ENCODE results near the gene ACP3.

The ACP3 gene

DNA sequence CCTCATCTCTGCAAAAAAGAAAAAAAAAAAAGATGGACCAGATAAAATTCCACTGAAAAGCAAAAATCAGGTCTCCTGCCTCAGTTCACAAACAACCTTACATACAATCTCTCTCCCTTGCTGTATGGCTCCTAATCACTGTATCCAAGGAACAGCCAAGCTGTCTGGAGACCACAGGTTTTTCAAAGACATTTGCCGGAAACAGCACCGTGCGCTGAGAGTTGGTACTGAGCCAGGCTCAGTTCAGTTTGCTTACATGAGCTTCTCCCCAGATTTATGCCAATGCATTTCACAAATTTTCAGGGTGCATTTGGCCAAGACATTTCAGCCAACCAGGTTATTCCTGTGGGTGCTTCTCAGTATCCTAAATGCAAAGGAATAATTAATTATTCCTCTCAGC lies 4.1 kb downstream of the ACP3 start:
- no peaks in the 10 kb centered on the region for H3K36me3 ChIP-seq (ENCODE audit: control insufficient read depth, low read depth, low read length)
- H3K4me3 ChIP-seq (ENCODE audit: low read length) = no peak overlapping the region
- H3K27me3 ChIP-seq (ENCODE audit: control insufficient read depth, insufficient read depth, low read length) = no peaks in the 10 kb centered on the region
- H3K4me1 ChIP-seq (ENCODE audit: control insufficient read depth, low read depth, low read length) = peaks cover 33% of the 10 kb centered on the region
- H3K27ac ChIP-seq (ENCODE audit: low read length) = no peak overlapping the region
- H3K9ac ChIP-seq (ENCODE audit: low read length) = no peak overlapping the region
- no peaks in the 10 kb centered on the region for H3K9me3 ChIP-seq (ENCODE audit: control insufficient read depth, low read depth, low read length)

DNA sequence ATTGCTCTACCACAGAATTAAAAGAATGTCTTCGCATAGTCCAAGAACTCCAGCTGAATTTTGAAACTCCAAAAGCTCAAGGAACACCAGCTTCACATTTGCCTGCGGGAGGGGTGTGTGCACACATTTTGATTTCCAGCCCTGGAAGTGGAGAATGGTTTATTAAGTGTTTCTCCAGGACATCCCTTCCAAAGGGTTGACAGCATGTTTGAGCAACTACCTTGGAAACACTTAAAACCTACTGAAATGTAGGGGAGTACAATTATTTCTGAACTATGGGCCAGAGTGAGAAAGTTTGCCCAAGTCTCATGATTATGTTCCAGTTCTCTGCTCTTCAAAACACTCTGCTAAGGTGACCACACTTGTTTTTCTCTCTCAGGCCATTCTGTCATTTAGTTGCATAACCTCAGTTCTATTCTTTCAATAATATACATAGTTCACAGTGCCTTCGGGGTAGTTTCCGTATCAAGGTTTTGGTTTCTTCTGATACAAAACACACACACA lies 7.9 kb downstream of the ACP3 start:
- Histone ChIP-seq H3K9me3 (ENCODE audit: control insufficient read depth, low read depth, low read length) (no peaks in the 10 kb centered on the region), H3K27ac (ENCODE audit: low read length) (no peak overlapping the region), H3K4me3 (ENCODE audit: low read length) (no peak overlapping the region), H3K9ac (ENCODE audit: low read length) (no peak overlapping the region), H3K36me3 (ENCODE audit: control insufficient read depth, low read depth, low read length) (no peaks in the 10 kb centered on the region), H3K4me1 (ENCODE audit: control insufficient read depth, low read depth, low read length) (peaks cover 2% of the 10 kb centered on the region), H3K27me3 (ENCODE audit: control insufficient read depth, insufficient read depth, low read length) (no peaks in the 10 kb centered on the region)

- Histone ChIP-seq H3K27ac (ENCODE audit: low read length) (no peak overlapping the region), H3K4me3 (ENCODE audit: low read length) (no peak overlapping the region), H3K36me3 (ENCODE audit: control insufficient read depth, low read depth, low read length) (no peaks in the 10 kb centered on the region), H3K27me3 (ENCODE audit: control insufficient read depth, insufficient read depth, low read length) (no peaks in the 10 kb centered on the region), H3K9me3 (ENCODE audit: control insufficient read depth, low read depth, low read length) (no peaks in the 10 kb centered on the region), H3K4me1 (ENCODE audit: control insufficient read depth, low read depth, low read length) (no peaks in the 10 kb centered on the region), H3K9ac (ENCODE audit: low read length) (no peak overlapping the region)
These were observed 8.4 kb downstream of the ACP3 start for GRCh38 chr3:132325634-132326033.

GRCh38 chr3:132326251-132326650 lies 9.0 kb downstream of the ACP3 start:
- no peaks in the 10 kb centered on the region for H3K9me3 ChIP-seq (ENCODE audit: control insufficient read depth, low read depth, low read length)
- no peaks in the 10 kb centered on the region for H3K36me3 ChIP-seq (ENCODE audit: control insufficient read depth, low read depth, low read length)
- H3K4me3 ChIP-seq (ENCODE audit: low read length) = no peak overlapping the region
- H3K4me1 ChIP-seq (ENCODE audit: control insufficient read depth, low read depth, low read length) = no peaks in the 10 kb centered on the region
- H3K27ac ChIP-seq (ENCODE audit: low read length) = no peak overlapping the region
- H3K27me3 ChIP-seq (ENCODE audit: control insufficient read depth, insufficient read depth, low read length) = no peaks in the 10 kb centered on the region
- H3K9ac ChIP-seq (ENCODE audit: low read length) = no peak overlapping the region

DNA sequence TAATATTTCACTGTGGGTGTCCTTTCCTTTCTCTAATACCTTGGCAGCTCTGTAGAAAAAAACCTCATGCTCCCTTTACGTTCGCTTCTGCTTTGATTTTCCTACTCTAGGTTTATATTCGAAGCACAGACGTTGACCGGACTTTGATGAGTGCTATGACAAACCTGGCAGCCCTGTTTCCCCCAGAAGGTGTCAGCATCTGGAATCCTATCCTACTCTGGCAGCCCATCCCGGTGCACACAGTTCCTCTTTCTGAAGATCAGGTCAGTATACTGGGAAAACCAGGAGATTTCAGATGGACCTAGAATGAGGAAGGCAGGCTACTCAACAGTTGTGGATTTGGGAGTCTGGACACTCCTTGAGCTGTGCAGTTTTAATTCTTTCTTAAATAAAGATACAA lies 14.9 kb downstream of the ACP3 start:
- Histone ChIP-seq H3K36me3 (ENCODE audit: control insufficient read depth, low read depth, low read length) (no peaks in the 10 kb centered on the region), H3K27ac (ENCODE audit: low read length) (no peak overlapping the region)

GRCh38 chr3:132332508-132332907 lies 15.3 kb downstream of the ACP3 start:
- no peaks in the 10 kb centered on the region for H3K4me1 ChIP-seq (ENCODE audit: control insufficient read depth, low read depth, low read length)
- H3K27me3 ChIP-seq (ENCODE audit: control insufficient read depth, insufficient read depth, low read length) = no peaks in the 10 kb centered on the region
- no peaks in the 10 kb centered on the region for H3K9me3 ChIP-seq (ENCODE audit: control insufficient read depth, low read depth, low read length)
- H3K27ac ChIP-seq (ENCODE audit: low read length) = no peak overlapping the region
- H3K9ac ChIP-seq (ENCODE audit: low read length) = no peak overlapping the region
- H3K36me3 ChIP-seq (ENCODE audit: control insufficient read depth, low read depth, low read length) = no peaks in the 10 kb centered on the region
- no peak overlapping the region for H3K4me3 ChIP-seq (ENCODE audit: low read length)

More for the DNA sequence above, 14.9 kb downstream of the ACP3 start:
- no peak overlapping the region for H3K4me3 ChIP-seq (ENCODE audit: low read length)
- H3K27me3 ChIP-seq (ENCODE audit: control insufficient read depth, insufficient read depth, low read length) = no peaks in the 10 kb centered on the region
- no peak overlapping the region for H3K9ac ChIP-seq (ENCODE audit: low read length)
- no peaks in the 10 kb centered on the region for H3K9me3 ChIP-seq (ENCODE audit: control insufficient read depth, low read depth, low read length)
- H3K4me1 ChIP-seq (ENCODE audit: control insufficient read depth, low read depth, low read length) = no peaks in the 10 kb centered on the region

DNA sequence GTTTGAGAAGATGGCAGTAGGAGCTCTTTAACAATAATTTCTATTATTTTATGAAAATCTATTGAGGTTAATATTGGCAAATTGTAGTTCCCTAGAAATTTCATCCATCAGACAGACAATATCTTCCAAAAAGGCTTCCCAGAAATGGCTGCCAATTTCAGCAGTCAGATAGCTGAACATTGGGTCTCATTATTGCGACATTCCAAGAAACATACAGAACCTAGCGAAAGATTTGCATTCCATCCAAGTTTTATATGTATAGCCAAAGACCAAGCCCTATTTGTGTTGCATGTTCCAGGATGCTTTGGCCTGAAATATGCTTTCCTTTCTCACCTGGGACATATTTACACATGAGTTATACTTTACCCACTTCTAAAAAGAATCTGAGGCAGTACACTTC lies 24.5 kb downstream of the ACP3 start:
- Histone ChIP-seq H3K9me3 (ENCODE audit: control insufficient read depth, low read depth, low read length) (no peaks in the 10 kb centered on the region), H3K9ac (ENCODE audit: low read length) (no peak overlapping the region), H3K4me1 (ENCODE audit: control insufficient read depth, low read depth, low read length) (peaks cover 5% of the 10 kb centered on the region), H3K27ac (ENCODE audit: low read length) (no peak overlapping the region), H3K36me3 (ENCODE audit: control insufficient read depth, low read depth, low read length) (no peaks in the 10 kb centered on the region), H3K27me3 (ENCODE audit: control insufficient read depth, insufficient read depth, low read length) (no peaks in the 10 kb centered on the region), H3K4me3 (ENCODE audit: low read length) (no peak overlapping the region)

GRCh38 chr3:132342183-132342582 lies 25.0 kb downstream of the ACP3 start:
- no peak overlapping the region for H3K9ac ChIP-seq (ENCODE audit: low read length)
- H3K36me3 ChIP-seq (ENCODE audit: control insufficient read depth, low read depth, low read length) = no peaks in the 10 kb centered on the region
- H3K4me1 ChIP-seq (ENCODE audit: control insufficient read depth, low read depth, low read length) = peaks cover 5% of the 10 kb centered on the region
- H3K4me3 ChIP-seq (ENCODE audit: low read length) = no peak overlapping the region
- H3K27me3 ChIP-seq (ENCODE audit: control insufficient read depth, insufficient read depth, low read length) = no peaks in the 10 kb centered on the region
- H3K27ac ChIP-seq (ENCODE audit: low read length) = no peak overlapping the region
- H3K9me3 ChIP-seq (ENCODE audit: control insufficient read depth, low read depth, low read length) = no peaks in the 10 kb centered on the region

- H3K4me1 ChIP-seq (ENCODE audit: control insufficient read depth, low read depth, low read length) = peaks cover 5% of the 10 kb centered on the region
- no peak overlapping the region for H3K27ac ChIP-seq (ENCODE audit: low read length)
These were observed 25.4 kb downstream of the ACP3 start for GRCh38 chr3:132342610-132343009.

GRCh38 chr3:132343018-132343612 lies 25.9 kb downstream of the ACP3 start:
- H3K27ac ChIP-seq (ENCODE audit: low read length) = no peak overlapping the region
- no peak overlapping the region for H3K4me3 ChIP-seq (ENCODE audit: low read length)
- no peaks in the 10 kb centered on the region for H3K36me3 ChIP-seq (ENCODE audit: control insufficient read depth, low read depth, low read length)
- peaks cover 5% of the 10 kb centered on the region for H3K4me1 ChIP-seq (ENCODE audit: control insufficient read depth, low read depth, low read length)
- H3K9ac ChIP-seq (ENCODE audit: low read length) = no peak overlapping the region
- no peaks in the 10 kb centered on the region for H3K9me3 ChIP-seq (ENCODE audit: control insufficient read depth, low read depth, low read length)
- no peaks in the 10 kb centered on the region for H3K27me3 ChIP-seq (ENCODE audit: control insufficient read depth, insufficient read depth, low read length)

More at GRCh38 chr3:132342610-132343009, 25.4 kb downstream of the ACP3 start:
- Histone ChIP-seq H3K4me3 (ENCODE audit: low read length) (no peak overlapping the region), H3K9ac (ENCODE audit: low read length) (no peak overlapping the region), H3K27me3 (ENCODE audit: control insufficient read depth, insufficient read depth, low read length) (no peaks in the 10 kb centered on the region), H3K9me3 (ENCODE audit: control insufficient read depth, low read depth, low read length) (no peaks in the 10 kb centered on the region), H3K36me3 (ENCODE audit: control insufficient read depth, low read depth, low read length) (no peaks in the 10 kb centered on the region)

GRCh38 chr3:132344666-132345280 lies 27.6 kb downstream of the ACP3 start:
- Histone ChIP-seq H3K36me3 (ENCODE audit: control insufficient read depth, low read depth, low read length) (no peaks in the 10 kb centered on the region), H3K4me3 (ENCODE audit: low read length) (no peak overlapping the region), H3K27me3 (ENCODE audit: control insufficient read depth, insufficient read depth, low read length) (no peaks in the 10 kb centered on the region), H3K9ac (ENCODE audit: low read length) (no peak overlapping the region), H3K9me3 (ENCODE audit: control insufficient read depth, low read depth, low read length) (no peaks in the 10 kb centered on the region), H3K4me1 (ENCODE audit: control insufficient read depth, low read depth, low read length) (peaks cover 1% of the 10 kb centered on the region), H3K27ac (ENCODE audit: low read length) (no peak overlapping the region)
